ENCODE results near the gene FYN. TPM values are rescaled to one million over a fixed set of nuclear protein-coding genes. Genes with fewer than 3 reads are reported as not detected.

The FYN gene
- total and polyA plus RNA-seq, 2 of the 13 experiments (the other 11 are each of a cell fraction or from before 2014, with no cell fraction given), result 15.5 to 24.6 TPM

DNA sequence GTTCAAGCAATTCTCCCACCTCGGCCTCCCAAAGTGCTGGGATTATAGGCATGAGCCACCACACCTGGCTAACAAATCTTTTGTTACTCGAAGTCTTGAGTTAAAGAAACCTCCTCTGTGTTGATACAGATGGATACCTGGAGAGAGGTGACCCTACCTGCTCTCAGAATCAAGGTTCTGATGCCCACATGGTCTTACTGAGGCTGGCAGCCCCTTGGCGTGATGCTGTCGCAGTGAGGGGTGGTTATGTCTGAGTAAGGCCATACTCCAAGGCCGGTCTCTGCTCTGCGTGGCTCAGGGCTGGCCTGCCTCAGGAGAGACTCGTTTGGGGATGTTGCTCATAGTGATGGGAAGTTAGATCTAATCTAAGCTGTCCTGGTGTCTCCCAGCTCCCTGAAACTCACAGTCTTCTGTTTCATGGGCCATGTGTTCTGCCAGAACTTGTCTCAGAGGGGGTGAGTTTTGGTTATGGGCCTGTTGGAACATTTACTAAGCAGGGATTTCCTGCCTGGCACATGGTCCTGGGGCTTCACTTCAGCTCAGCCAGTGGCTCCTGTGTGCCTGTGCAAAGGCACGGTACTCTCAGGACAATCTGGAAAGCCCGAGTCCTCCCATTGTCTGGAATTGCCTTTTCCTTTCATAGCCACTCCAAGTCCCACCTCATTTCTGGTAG, 250.1 kb downstream of the FYN start:
- Histone ChIP-seq H3K27ac (ENCODE audit: extremely low read length, insufficient read depth, low read length) (no peak overlapping the region), H4K20me1 (ENCODE audit: insufficient read depth, low read length) (no peaks in the 10 kb centered on the region), H3K27me3 (ENCODE audit: control insufficient read depth in 1 of 2, insufficient read depth in 2 of 2, low read length in 2 of 2) (no peaks in the 10 kb centered on the region; a peak in 2 of 5 replicates), H2AFZ (ENCODE audit: low read length) (no peak overlapping the region), H3K79me2 (ENCODE audit: insufficient read depth, low read length) (no peaks in the 10 kb centered on the region), H3K4me1 (ENCODE audit: insufficient read depth, low read length) (peaks cover 23% of the 10 kb centered on the region), H3K4me2 (ENCODE audit: low read depth, low read length) (peak overlapping the region; percentile 15; the same call in 1 of the 2 replicates), H3K9me3 (ENCODE audit: low read length) (no peaks in the 10 kb centered on the region), H3K9ac (ENCODE audit: insufficient read depth, low read depth, low read length) (no peak overlapping the region), H3K36me3 (replicated peaks in 1 of 2; ENCODE audit: control insufficient read depth in 1 of 2, insufficient read depth in 2 of 2, low read length in 2 of 2) (no peaks in the 10 kb centered on the region), H3K4me3 (replicated peaks in 1 of 3; ENCODE audit: insufficient read depth in 1 of 3, low read depth in 2 of 3, low read length in 3 of 3) (no peak overlapping the region)
- intact Hi-C loops (cut with micrococcal nuclease; ENCODE audit: unreplicated experiment) (no loop called here), in situ Hi-C loops (cut with HindIII; ENCODE audit: extremely low pct_ligation_motif_present, low pct_unique_long_range_greater_than_20kb) (no loop called here)
- ATAC-seq, result peak; percentile 40
- DNase-seq (ENCODE audit: low spot score), result no peak
- no peak for TF ChIP-seq ZNF569 (CRISPR knock-in tag; IDR thresholded peaks at IDR 0.05; ENCODE audit: borderline replicate concordance)
- TF ChIP-seq ZIK1 (CRISPR knock-in tag; IDR thresholded peaks at IDR 0.05; ENCODE audit: borderline replicate concordance, low read depth), result no peak
- TF ChIP-seq ARNT2 (CRISPR knock-in tag; IDR thresholded peaks at IDR 0.05; ENCODE audit: low read depth), result no peak
- TF ChIP-seq, protein P1, sequence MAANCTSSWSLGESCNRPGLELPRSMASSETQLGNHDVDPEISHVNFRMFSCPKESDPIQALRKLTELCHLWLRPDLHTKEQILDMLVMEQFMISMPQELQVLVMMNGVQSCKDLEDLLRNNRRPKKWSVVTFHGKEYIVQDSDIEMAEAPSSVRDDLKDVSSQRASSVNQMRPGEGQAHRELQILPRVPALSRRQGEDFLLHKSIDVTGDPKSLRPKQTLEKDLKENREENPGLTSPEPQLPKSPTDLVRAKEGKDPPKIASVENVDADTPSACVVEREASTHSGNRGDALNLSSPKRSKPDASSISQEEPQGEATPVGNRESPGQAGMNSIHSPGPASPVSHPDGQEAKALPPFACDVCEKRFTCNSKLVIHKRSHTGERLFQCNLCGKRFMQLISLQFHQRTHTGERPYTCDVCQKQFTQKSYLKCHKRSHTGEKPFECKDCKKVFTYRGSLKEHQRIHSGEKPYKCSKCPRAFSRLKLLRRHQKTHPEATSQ (CRISPR knock-in tag; IDR thresholded peaks at IDR 0.05; ENCODE audit: borderline replicate concordance), result no peak
- TF ChIP-seq ZNF75D (CRISPR knock-in tag; IDR thresholded peaks at IDR 0.05; ENCODE audit: borderline replicate concordance), result no peak
- TF ChIP-seq, protein P2, sequence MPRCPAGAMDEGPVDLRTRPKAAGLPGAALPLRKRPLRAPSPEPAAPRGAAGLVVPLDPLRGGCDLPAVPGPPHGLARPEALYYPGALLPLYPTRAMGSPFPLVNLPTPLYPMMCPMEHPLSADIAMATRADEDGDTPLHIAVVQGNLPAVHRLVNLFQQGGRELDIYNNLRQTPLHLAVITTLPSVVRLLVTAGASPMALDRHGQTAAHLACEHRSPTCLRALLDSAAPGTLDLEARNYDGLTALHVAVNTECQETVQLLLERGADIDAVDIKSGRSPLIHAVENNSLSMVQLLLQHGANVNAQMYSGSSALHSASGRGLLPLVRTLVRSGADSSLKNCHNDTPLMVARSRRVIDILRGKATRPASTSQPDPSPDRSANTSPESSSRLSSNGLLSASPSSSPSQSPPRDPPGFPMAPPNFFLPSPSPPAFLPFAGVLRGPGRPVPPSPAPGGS (CRISPR knock-in tag; IDR thresholded peaks at IDR 0.05), result no peak
- TF ChIP-seq RFXAP (CRISPR knock-in tag; IDR thresholded peaks at IDR 0.05; ENCODE audit: borderline replicate concordance), result no peak
- no peak for TF ChIP-seq MIXL1 (CRISPR knock-in tag; IDR thresholded peaks at IDR 0.05)
- no peak for TF ChIP-seq IKZF1 (IDR thresholded peaks at IDR 0.05)
- no peak for TF ChIP-seq ZNF180 (CRISPR knock-in tag; IDR thresholded peaks at IDR 0.05; ENCODE audit: borderline replicate concordance, low read depth)
- TF ChIP-seq ZFX (CRISPR knock-in tag; IDR thresholded peaks at IDR 0.05; ENCODE audit: low read depth), result no peak
- no peak for TF ChIP-seq SNAI1 (CRISPR knock-in tag; IDR thresholded peaks at IDR 0.05; ENCODE audit: borderline replicate concordance)
- TF ChIP-seq SP5 (CRISPR knock-in tag; IDR thresholded peaks at IDR 0.05; ENCODE audit: borderline replicate concordance, low read depth), result no peak
- TF ChIP-seq, protein P3, sequence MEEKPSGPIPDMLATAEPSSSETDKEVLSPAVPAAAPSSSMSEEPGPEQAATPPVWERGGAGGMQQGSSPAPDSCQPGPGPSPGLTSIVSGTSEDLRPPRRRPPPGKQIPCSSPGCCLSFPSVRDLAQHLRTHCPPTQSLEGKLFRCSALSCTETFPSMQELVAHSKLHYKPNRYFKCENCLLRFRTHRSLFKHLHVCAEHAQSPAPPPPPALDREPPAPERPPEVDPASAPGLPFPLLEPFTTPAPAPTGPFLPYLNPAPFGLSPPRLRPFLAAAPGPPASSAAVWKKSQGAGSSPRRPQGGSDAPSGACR (CRISPR knock-in tag; IDR thresholded peaks at IDR 0.05), result no peak
- no peak for TF ChIP-seq SP4 (CRISPR knock-in tag; IDR thresholded peaks at IDR 0.05)
- no peak for TF ChIP-seq ZNF747 (CRISPR knock-in tag; IDR thresholded peaks at IDR 0.05; ENCODE audit: borderline replicate concordance)
- no peak for TF ChIP-seq MLLT10 (CRISPR knock-in tag; IDR thresholded peaks at IDR 0.05)
- no TSS peak for BruUV-seq (replicated peaks)
- FAIRE-seq, result no peak
- WGBS (ENCODE audit: low lambda C conversion rate), result 46% methylated on average over 7 of the region's 9 CpGs
- CTCF ChIA-PET (ENCODE audit: low intra/inter-chr PET ratio, low total read pairs), result no interaction called here
- POLR2A ChIA-PET, result interaction anchor here (0.6 kb wide), 1 partner anchor 24 kb away, joined by 3 read pairs; no protein-coding TSS in a partner anchor

All from HepG2 (cell line).